Heart right ventricle (tissue), 16 donors: ENCODE results near the gene ZCCHC7. TPM values are rescaled to one million over a fixed set of nuclear protein-coding genes. Genes with fewer than 3 reads are reported as not detected.

Experiments
- ATAC-seq, 8 donors: fragments of 200-7000 bp; cut with Tn5 transposase; one replicate each; pipeline ENCODE4 v1.9.1; 2020; ENCODE audit warnings: mild to moderate bottlenecking in 8 of 8, moderate library complexity in 8 of 8, moderate number of reproducible peaks in 1 of 8
- DNase-seq, 2 donors: peaks; one replicate each; pipeline ENCODE4 v3.0.0-alpha.2; 2020
- H3K27ac ChIP-seq, 10 donors: fragments of 200-600 bp; sonication (generic) in 2 of 10; one replicate each; pipeline versions ENCODE4 v1.5.0 to v1.8.0; 2020 to 2022; ENCODE audit warnings: mild to moderate bottlenecking in 3 of 10
- H3K27me3 ChIP-seq, 7 donors: fragments of 200-600 bp; one replicate each; pipeline ENCODE4 v1.8.0; 2021 to 2022; ENCODE audit warnings: mild to moderate bottlenecking in 2 of 7
- H3K36me3 ChIP-seq, 9 donors: fragments of 200-600 bp; sonication (generic) in 1 of 9; one replicate each; pipeline versions ENCODE4 v1.5.0 to v1.8.0; 2020 to 2022; ENCODE audit warnings: mild to moderate bottlenecking in 2 of 9
- H3K4me1 ChIP-seq, 9 donors: fragments of 200-600 bp; sonication (generic) in 1 of 9; one replicate each; pipeline versions ENCODE4 v1.5.0 to v1.8.0; 2020 to 2022; ENCODE audit warnings: mild to moderate bottlenecking in 4 of 9
- H3K4me3 ChIP-seq, 10 donors: fragments of 200-600 bp; sonication (generic) in 2 of 10; one replicate each; pipeline versions ENCODE4 v1.5.0 to v1.8.0; 2020 to 2022; ENCODE audit warnings: mild to moderate bottlenecking in 7 of 10, moderate library complexity in 2 of 10
- H3K9me3 ChIP-seq, 11 donors: fragments of 200-600 bp in 10 of 11; sonication (generic) in 2 of 11; one replicate each; pipeline versions ENCODE4 v1.5.0 to v1.8.0; 2013 to 2022; ENCODE audit warnings: mild to moderate bottlenecking in 2 of 11, control low read depth in 1 of 11, moderate library complexity in 1 of 11
- WGBS, 2 donors: extraction: QIAGEN DNeasy Blood & Tissue Kit; methylation state at CpG; one replicate each; pipeline ENCODE4 v1.1.7; 2013; ENCODE audit warnings: inconsistent platforms in 1 of 2; 5-methylcytosine and 5-hydroxymethylcytosine counted together
- intact Hi-C, 10 donors: fragments of 100-400 bp; cut with DNase I; formaldehyde crosslinking; loops; one replicate each; pipeline versions ENCODE4 v1.11.1 to v1.14.2; 2022
- polyA plus RNA-seq, 2 donors: library from polyadenylated mRNA; stranded (reverse); fragments of 200-250 nt; gene quantifications; one replicate each; pipeline ENCODE4 v1.2.3, GENCODE V29; 2013
- total RNA-seq, 10 donors: library from RNA; stranded (reverse); fragmentation: NEBNext Ultra II Directional in 3 of 10; extraction: Animal tissue kit (Norgen Biotek cat#: 25700) in 3 of 10; gene quantifications; one replicate each; pipeline versions ENCODE4 v1.2.1 to v1.2.4, GENCODE V29; 2021 to 2023
- TF ChIP-seq, protein P1 (sequence below), 9 donors: fragments of 200-600 bp; sonication (generic) in 2 of 9; IDR thresholded peaks; one replicate each; pipeline versions ENCODE4 v1.5.0 to v1.8.0; 2021 to 2022; ENCODE audit warnings: antibody characterized with exemption in 9 of 9, mild to moderate bottlenecking in 5 of 9, moderate library complexity in 1 of 9
- donor health status: Arrhythmogenic right ventricular cardiomyopathy.
- donor health status: ischemic (EF 13 %, LVEDD 7.1; RV severe dilation, severe dysfunction).
- donor health status: healthy with polysubstance abuse.
- donor health status: DM: no; HTN: yes; CAD: no.
- donor health status: DM: no; HTN: no; CAD: no.
- donor health status: ischemic (EF 25% LVEDD 6.9; RV normal size, moderate dysfunction).
- donor health status: ischemic (EF 25% LVEDD 5.7; RV mildly dilated, moderate dysfunction).
- donor health status: healthy.
- donor health status: DM: yes; HTN: yes; CAD: no.
- donor health status: Ischemic cardiomyopathy.
- donor health status: ischemic (EF 35%, LVEDD 5.7; RV mildly dilated, moderate dysfunction).
- donor health status: nonischemic (EF 11% LVEDD 7.7; RV severe dilation, severe dysfunction).
- donor health status: DM: yes; HTN: yes; CAD: no.
- donor health status: PGD.
- donor health status: ischemic (EF 29% LVEDD 5.4; RV normal size, mild dysfunction).
- donor health status: nonischemic (EF 23%, LVEDD 6.1; RV moderate dilation, normal function).

The ZCCHC7 gene
- total and polyA plus RNA-seq, 12 donors: 4.3 to 11.9 (median 8.9) TPM

DNA sequence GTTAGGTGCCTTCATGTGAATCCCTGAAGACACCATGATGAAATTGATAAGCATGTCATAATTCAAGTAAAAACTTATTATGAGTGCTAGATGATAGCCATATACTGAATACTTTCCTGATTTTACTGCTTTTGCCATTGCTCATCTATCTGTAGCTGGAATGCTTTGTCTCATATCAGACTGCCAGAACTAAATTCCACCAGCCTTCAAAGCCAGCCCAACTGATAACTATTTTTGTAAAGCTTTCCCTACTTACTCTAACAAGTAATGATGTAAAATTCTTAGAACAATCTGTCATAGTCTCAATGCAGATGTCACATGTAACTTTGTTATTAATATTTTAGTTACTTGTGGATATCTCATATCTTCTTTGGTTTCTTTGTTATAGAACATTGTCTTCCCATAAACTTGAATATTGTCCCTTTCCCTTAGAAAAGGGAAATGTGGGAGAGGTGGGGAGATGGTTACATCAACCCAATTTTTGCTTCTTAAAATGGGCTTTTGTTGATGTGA is 128.3 kb downstream of the ZCCHC7 start:
- H3K4me1 ChIP-seq: peaks cover 0 to 8% (median 0%) of the 10 kb centered on the region in 9 donors
- no peaks in the 10 kb centered on the region for H3K27me3 ChIP-seq
- no peak overlapping the region for H3K27ac ChIP-seq
- ATAC-seq: no peak
- intact Hi-C loops: no loop called here
- H3K36me3 ChIP-seq: peaks cover 0 to 6% (median 0%) of the 10 kb centered on the region in 9 donors
- no peak for DNase-seq
- H3K4me3 ChIP-seq: no peak overlapping the region
- TF ChIP-seq, protein P1, sequence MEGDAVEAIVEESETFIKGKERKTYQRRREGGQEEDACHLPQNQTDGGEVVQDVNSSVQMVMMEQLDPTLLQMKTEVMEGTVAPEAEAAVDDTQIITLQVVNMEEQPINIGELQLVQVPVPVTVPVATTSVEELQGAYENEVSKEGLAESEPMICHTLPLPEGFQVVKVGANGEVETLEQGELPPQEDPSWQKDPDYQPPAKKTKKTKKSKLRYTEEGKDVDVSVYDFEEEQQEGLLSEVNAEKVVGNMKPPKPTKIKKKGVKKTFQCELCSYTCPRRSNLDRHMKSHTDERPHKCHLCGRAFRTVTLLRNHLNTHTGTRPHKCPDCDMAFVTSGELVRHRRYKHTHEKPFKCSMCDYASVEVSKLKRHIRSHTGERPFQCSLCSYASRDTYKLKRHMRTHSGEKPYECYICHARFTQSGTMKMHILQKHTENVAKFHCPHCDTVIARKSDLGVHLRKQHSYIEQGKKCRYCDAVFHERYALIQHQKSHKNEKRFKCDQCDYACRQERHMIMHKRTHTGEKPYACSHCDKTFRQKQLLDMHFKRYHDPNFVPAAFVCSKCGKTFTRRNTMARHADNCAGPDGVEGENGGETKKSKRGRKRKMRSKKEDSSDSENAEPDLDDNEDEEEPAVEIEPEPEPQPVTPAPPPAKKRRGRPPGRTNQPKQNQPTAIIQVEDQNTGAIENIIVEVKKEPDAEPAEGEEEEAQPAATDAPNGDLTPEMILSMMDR (IDR thresholded peaks at IDR 0.05): no peak
- H3K9me3 ChIP-seq: no peaks in the 10 kb centered on the region

DNA sequence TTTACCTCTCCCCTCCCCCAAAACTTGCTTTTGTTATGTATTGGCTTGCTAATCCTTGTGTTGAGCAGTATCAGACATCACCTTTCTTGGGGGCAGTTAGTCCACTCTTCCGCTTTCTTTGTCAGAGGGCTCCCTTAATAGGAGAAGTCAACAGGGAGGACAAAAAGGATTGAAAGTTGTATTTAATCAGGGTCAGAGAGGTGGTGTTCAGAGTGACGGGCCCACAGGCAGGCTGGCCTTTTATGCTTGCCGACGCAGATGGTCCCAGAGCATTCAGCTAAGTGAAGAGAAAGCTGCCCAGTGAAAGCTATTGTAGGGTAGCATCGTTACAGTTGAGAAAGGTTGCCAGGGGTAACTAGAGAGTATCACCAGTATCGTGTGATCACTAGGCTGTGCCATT is 131.1 kb downstream of the ZCCHC7 start:
- no peak overlapping the region for H3K27ac ChIP-seq
- WGBS, 2 donors: 85 to 86% methylated on average over 6 of the region's 6 CpGs
- peaks cover 0 to 8% (median 0%) of the 10 kb centered on the region in 9 donors for H3K4me1 ChIP-seq
- no peaks in the 10 kb centered on the region for H3K27me3 ChIP-seq
- no peak for ATAC-seq
- intact Hi-C loops: loop anchor here in 1 of 10 donors (2.0 kb wide), 1 partner anchor 19 kb away; no protein-coding TSS in a partner anchor
- DNase-seq: no peak
- TF ChIP-seq, protein P1 (IDR thresholded peaks at IDR 0.05): no peak
- peaks cover 0 to 6% (median 0%) of the 10 kb centered on the region in 9 donors for H3K36me3 ChIP-seq
- no peak overlapping the region for H3K4me3 ChIP-seq
- H3K9me3 ChIP-seq: no peaks in the 10 kb centered on the region

- intact Hi-C loops: no loop called here
These were observed 133.1 kb downstream of the ZCCHC7 start for GRCh38 chr9:37253377-37253937.

GRCh38 chr9:37255187-37255586 is 134.8 kb downstream of the ZCCHC7 start:
- Histone ChIP-seq H3K27me3 (no peaks in the 10 kb centered on the region), H3K27ac (no peak overlapping the region), H3K4me3 (no peak overlapping the region), H3K4me1 (peaks cover 0 to 3% (median 0%) of the 10 kb centered on the region in 9 donors), H3K9me3 (no peaks in the 10 kb centered on the region), H3K36me3 (no peaks in the 10 kb centered on the region)
- no peak for DNase-seq
- WGBS, 2 donors: 98 to 100% methylated on average over 2 of the region's 2 CpGs
- intact Hi-C loops: no loop called here
- TF ChIP-seq, protein P1 (IDR thresholded peaks at IDR 0.05): no peak
- no peak for ATAC-seq

More at GRCh38 chr9:37253377-37253937, 133.1 kb downstream of the ZCCHC7 start:
- Histone ChIP-seq H3K36me3 (peaks cover 0 to 6% (median 0%) of the 10 kb centered on the region in 9 donors), H3K27me3 (no peaks in the 10 kb centered on the region), H3K9me3 (no peaks in the 10 kb centered on the region), H3K27ac (no peak overlapping the region), H3K4me1 (peaks cover 0 to 4% (median 0%) of the 10 kb centered on the region in 9 donors), H3K4me3 (no peak overlapping the region)
- WGBS, 2 donors: 78 to 82% methylated on average over 4 of the region's 4 CpGs
- ATAC-seq: no peak
- DNase-seq: no peak
- TF ChIP-seq, protein P1 (IDR thresholded peaks at IDR 0.05): no peak
